HCT116 (cell line): ENCODE measurements around the gene ZNF367.

Experiments
- CEBPB ChIP-seq: IDR thresholded peaks from 2 replicates; pipeline ENCODE4 v1.6.1; 2012; ENCODE audit warnings: low read depth
- EGR1 ChIP-seq: IDR thresholded peaks from 2 replicates; pipeline ENCODE4 v1.6.1; 2012; ENCODE audit warnings: low read depth
- EZH2 ChIP-seq: fragments of 200-600 bp; sonication (generic); IDR thresholded peaks from 2 replicates; pipeline ENCODE4 v1.6.1; 2017; ENCODE audit warnings: antibody characterized with exemption, mixed run types
- JUND ChIP-seq: IDR thresholded peaks from 2 replicates; pipeline ENCODE4 v1.6.1; 2012
- MAX ChIP-seq: IDR thresholded peaks from 2 replicates; pipeline ENCODE4 v1.6.1; 2012
- POLR2A ChIP-seq: IDR thresholded peaks from 2 replicates; pipeline ENCODE4 v1.7.0; 2011; ENCODE audit warnings: borderline replicate concordance; ENCODE audit not compliant: insufficient read depth, insufficient read length; ENCODE audit errors: extremely low read depth
- POLR2AphosphoS5 ChIP-seq: IDR thresholded peaks from 2 replicates; pipeline ENCODE4 v1.6.1; 2011; ENCODE audit warnings: mild to moderate bottlenecking, low read depth, low read length, moderate library complexity
- REST ChIP-seq: IDR thresholded peaks from 2 replicates; pipeline ENCODE4 v1.6.1; 2012; ENCODE audit warnings: low read depth
- SRF ChIP-seq: IDR thresholded peaks from 2 replicates; pipeline ENCODE4 v1.6.1; 2012; ENCODE audit warnings: low read depth
- YY1 ChIP-seq: IDR thresholded peaks from 2 replicates; pipeline ENCODE4 v1.6.1; 2011; ENCODE audit warnings: low read length, low read depth, moderate library complexity, mild to moderate bottlenecking; ENCODE audit not compliant: insufficient replicate concordance; ENCODE audit errors: extremely low read depth
- ZBTB33 ChIP-seq: IDR thresholded peaks from 2 replicates; pipeline ENCODE4 v1.6.1; 2011; ENCODE audit warnings: mild to moderate bottlenecking, low read length, moderate library complexity; ENCODE audit not compliant: insufficient replicate concordance; ENCODE audit errors: extremely low read depth
- ZNF274 ChIP-seq: fragments of 200-500 bp; sonication (Bioruptor generic); IDR thresholded peaks from 2 replicates; pipeline ENCODE4 v1.6.1; 2014; ENCODE audit warnings: mild to moderate bottlenecking, low read depth, low read length, inconsistent platforms
- TF ChIP-seq, protein P1 (sequence below), 3 experiments: fragments of 200-600 bp in 1 of 3; sonication (generic) in 1 of 3; IDR thresholded peaks in 2 of 3; conservative IDR thresholded peaks in 1 of 3; 2 replicates each; pipeline ENCODE4 v1.5.1; 2012 to 2017; ENCODE audit warnings: low read depth in 2 of 3, low read length in 2 of 3, antibody characterized with exemption in 1 of 3, borderline replicate concordance in 1 of 3, control low read depth in 1 of 3, mild to moderate bottlenecking in 1 of 3, mixed read lengths in 1 of 3, mixed run types in 1 of 3, moderate library complexity in 1 of 3; ENCODE audit not compliant: insufficient read depth in 1 of 3
- TF ChIP-seq, protein P2 (sequence below): IDR thresholded peaks from 2 replicates; pipeline ENCODE4 v1.6.1; 2012

- no peak for TF ChIP-seq CEBPB
- TF ChIP-seq POLR2AphosphoS5, result no peak
- no peak for TF ChIP-seq ZBTB33
- TF ChIP-seq, protein P1, sequence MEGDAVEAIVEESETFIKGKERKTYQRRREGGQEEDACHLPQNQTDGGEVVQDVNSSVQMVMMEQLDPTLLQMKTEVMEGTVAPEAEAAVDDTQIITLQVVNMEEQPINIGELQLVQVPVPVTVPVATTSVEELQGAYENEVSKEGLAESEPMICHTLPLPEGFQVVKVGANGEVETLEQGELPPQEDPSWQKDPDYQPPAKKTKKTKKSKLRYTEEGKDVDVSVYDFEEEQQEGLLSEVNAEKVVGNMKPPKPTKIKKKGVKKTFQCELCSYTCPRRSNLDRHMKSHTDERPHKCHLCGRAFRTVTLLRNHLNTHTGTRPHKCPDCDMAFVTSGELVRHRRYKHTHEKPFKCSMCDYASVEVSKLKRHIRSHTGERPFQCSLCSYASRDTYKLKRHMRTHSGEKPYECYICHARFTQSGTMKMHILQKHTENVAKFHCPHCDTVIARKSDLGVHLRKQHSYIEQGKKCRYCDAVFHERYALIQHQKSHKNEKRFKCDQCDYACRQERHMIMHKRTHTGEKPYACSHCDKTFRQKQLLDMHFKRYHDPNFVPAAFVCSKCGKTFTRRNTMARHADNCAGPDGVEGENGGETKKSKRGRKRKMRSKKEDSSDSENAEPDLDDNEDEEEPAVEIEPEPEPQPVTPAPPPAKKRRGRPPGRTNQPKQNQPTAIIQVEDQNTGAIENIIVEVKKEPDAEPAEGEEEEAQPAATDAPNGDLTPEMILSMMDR (IDR thresholded peaks at IDR 0.05 in 2 of 3, conservative IDR thresholded peaks at IDR 0.05 in 1 of 3; ENCODE audit: borderline replicate concordance in 1 of 3, insufficient read depth in 1 of 3, low read depth in 2 of 3, low read length in 2 of 3), result no peak
- no peak for TF ChIP-seq MAX
- no peak for TF ChIP-seq POLR2A
- TF ChIP-seq JUND, result no peak
- TF ChIP-seq, protein P2, sequence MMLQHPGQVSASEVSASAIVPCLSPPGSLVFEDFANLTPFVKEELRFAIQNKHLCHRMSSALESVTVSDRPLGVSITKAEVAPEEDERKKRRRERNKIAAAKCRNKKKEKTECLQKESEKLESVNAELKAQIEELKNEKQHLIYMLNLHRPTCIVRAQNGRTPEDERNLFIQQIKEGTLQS, result no peak
- TF ChIP-seq ZNF274, result no peak
- no peak for TF ChIP-seq EGR1
- no peak for TF ChIP-seq EZH2
- no peak for TF ChIP-seq REST
- no peak for TF ChIP-seq SRF
- no peak for TF ChIP-seq YY1
Measured at GRCh38 chr9:96408409-96409280, 9.5 kb downstream of the ZNF367 start.
